HG02840 (cell line): ENCODE measurements around the gene GSPT1.
"Not testable (repeated sequence)": the region's sequence is repeated elsewhere in the genome, so short reads cannot be mapped to it uniquely, and the experiment has no call there.

ENCODE experiments used
- ATAC-seq: cut with Tn5 transposase; IDR thresholded peaks from one replicate; pipeline ENCODE4 v1.9.1; 2021; ENCODE audit warnings: mild to moderate bottlenecking, moderate library complexity, moderate number of reproducible peaks; ENCODE audit not compliant: unreplicated experiment, low FRiP score

Gene GSPT1

DNA sequence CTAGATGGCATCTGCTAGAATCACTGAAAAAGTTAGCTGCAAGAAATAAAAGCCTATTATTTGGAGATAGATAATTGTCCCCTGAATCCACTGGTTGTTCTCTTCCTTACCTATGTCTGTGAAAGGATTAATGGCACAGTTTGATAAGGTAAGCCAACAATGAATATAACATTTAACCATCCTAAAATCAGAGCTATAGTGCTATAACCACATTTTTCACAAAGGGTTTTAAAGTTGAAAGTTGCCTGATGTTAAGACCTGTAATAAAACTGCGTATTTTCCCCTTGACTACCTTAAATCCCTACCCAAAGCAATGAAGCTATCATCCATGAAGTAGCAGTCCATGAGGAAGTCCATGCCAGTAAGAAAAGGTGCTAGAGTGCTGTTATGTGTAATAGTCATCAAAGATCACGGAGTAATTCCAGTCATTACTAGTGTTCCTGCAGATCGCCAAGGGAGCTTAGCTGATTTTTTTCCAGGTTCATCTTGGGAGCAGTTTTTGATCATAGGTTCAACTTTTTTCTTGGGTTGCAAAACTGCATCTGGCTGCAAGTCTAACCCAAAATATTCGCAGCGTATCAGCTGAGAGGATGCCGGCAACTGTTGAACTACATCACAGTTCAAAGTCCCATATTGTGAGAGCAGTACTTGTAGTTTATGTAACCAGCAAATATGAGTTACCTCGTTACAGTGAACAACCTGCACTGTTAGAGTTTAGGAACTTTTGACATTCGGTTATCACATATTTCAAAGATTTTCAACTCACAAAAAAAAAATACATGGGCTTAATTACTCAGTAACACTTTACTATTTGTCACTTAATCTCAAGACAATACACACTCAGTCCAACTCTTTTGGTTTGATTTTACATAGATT, 46.2 kb downstream of the GSPT1 start:
- ATAC-seq: no peak

DNA sequence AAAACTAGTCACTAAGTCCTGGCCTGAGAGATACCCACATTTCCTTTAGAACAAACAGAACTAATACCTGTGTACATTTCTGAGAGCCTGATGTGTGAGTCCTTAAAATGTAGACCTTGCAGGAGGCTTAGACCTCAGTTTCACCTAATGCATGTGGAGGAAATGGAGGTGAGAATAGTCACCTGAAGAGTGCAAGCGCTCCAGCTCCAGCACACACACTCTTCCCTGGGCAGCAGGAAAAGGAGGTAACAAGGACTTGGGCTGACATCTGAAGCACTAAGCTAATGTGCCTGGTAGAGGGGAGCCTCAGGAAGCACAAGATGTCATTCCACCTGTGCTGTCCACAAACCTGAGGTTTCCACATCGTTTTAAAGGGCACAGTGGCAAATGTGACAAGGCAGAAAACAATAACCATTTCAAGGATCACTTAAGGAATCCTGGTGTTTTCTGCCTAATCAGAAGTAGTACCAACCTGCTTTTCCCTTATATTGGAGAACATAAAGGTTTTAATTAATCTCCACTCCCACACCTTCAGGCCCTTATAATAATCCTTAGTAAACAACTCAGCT, 47.3 kb downstream of the GSPT1 start:
- ATAC-seq: no peak

DNA sequence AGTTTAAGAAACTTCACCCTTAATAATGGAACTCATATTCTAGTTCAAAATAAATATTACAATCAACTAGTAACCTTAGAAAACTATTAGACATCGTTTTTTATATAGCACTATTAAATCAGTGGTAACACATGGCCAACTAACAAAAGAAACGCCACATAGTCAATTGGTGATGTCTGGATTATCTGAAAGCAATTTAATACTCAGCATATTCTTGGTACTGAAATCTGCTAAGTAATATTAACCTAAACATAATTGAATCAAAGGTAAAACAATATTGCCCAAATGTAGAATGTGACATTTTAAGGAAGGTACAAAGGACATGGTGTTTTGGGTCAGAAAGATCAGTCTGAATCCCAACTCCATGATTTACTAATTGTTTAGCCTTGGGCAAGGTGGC, 53.3 kb downstream of the GSPT1 start:
- ATAC-seq: no peak

DNA sequence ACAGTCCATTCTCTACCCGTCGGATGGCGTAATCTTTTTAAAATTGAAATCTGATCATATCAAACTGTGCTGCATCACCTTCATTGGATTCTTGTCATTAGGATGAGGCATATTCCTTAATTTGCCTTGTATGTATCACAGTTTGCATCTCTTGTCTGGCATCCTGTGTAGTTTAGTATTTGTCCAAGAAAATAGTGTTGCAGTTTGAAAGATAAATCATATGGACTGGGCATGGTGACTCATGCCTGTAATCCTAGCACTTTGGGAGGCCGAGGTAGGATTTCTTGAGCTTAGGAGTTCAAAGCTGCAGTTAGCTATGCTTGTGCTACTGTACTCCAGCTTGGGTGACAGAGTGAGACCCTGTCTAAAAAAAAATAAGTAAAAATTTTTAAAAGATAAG, 58.6 kb downstream of the GSPT1 start:
- ATAC-seq: no peak

DNA sequence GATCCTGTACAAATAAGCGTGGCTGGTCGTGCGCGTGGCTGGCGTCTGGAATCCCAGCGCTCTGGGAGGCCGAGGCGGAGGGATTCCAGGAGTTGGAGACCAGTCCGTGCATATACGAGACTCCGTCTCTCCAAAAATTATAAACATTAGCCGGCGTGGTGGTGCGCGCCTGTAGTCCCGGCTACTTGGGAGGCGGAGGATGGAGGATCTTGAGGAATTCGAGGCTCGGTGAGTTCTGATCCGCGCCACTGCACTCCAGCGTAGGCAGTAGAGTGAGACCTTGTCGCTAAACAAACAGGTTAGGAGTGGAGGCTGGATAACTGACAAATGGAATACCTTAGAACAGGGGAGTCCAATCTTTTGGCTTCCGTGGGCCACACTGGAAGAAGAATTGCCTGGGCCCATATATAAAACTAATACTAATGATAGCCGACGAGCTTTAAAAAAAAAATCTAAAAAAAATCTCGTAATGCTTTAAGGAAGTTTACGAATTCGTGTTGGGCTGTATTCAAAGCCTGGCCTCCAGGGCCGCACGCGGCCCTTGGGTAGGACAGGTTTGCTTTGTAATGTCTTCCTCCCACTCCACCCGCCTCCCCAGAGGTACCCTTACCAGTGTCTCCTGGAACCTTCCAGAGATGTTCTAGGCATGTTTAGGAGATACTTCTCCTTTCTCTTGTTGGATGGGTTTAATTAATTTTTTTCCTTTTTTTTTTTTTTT, 63.5 kb downstream of the GSPT1 start:
- no peak for ATAC-seq

DNA sequence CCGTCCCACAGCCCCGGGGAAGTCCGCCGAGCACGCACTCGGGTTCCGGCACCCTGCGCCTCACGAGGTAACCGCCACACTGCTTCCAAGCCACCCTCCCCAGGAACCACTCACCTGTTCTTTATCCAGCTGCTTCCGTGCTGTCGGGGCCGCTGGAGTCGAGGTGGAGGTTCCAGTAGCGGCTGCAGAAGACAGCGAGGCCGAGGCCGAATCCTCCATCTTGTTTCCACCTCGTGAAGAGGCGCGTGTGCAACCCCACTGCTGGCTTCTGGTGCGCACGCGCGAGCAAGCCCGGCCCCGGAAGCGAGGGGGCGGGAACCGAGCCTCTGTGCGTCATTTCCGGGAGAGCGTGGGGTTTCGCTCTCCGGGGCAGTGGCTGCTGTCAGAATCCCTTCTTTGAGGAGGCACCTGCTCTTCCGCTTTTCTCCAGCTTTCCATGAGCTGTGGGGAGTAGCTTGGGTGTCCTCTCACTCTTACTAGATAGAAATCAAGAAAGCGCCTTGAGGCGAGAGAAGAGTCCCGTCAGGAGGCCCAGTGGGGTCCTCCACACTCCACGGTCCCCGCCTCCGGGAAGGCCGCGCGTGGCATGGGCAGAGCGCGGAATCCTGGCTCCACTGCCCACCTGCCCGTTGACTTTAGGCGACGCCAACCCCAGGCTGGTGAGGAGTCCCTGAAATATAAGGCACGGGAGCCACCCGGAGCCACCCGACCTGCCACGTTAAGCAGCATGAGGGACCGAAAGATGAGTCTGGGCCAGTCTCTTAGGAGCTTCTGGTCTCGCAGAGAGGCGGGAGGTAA, 64.3 kb downstream of the GSPT1 start, which contains the start of gene RSL1D1:
Gene RSL1D1, minus strand, starts transcription at position 249 of the 798 bp plus-strand sequence. Its CDS starts 30 bp downstream, at position 219.
- peak; percentile 87 for ATAC-seq

DNA sequence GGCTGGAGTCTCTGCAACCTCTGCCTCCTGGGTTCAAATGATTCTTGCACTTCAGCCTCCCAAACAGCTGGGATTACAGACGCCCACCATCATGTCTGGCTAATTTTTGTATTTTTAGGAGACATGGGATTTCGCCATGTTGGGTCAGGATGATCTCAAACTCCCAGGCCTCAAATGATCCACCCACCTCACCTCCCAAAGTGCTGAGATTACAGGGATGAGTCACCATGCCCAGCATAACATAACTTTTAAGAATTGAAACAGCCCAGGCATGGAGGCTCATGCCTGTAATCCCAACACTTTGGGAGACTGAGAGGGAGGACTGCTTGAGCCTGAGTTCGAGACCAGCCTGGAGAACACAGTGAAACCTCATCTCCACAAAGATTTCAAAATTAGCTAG, 66.9 kb downstream of the GSPT1 start:
- no peak for ATAC-seq

DNA sequence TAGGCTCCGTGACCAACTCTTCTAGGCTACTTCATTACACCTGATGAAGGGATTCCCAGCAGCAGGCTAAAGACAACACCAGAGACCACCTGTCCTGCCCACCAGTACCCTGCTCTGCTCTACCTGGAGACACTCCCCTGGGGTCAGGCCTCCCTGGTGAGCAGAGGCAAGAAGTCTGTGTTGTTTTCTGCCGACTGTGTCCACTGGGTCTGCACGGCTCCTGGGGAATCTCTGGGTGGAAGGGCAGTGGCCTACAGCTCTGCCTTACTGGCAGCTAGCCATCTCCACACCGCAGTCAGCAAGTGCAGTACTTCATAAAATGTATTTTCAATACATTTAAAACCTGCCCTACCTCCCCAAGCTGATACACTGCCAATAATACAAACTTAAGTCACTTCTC, 71.3 kb downstream of the GSPT1 start:
- ATAC-seq: no peak

DNA sequence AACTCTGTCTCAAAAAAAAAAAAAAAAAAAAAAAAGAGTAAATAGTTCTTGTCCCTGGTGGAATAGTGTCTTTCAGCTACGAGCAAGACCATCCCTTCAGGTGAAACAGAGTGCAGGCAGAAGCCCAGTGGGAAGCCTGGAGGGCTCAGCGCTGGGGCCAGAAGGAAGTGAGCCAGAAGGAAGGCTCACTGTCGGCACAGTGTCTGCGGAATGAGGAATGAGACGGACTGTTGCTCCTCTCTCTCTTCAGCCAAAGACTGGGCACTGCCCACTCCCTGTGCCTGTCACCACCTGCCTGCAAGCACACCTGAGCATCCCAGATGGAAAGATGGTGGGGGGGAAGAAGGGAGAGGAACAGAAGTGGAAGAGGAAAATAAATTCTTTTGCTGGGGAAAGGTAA, 71.9 kb downstream of the GSPT1 start:
- ATAC-seq: no peak

DNA sequence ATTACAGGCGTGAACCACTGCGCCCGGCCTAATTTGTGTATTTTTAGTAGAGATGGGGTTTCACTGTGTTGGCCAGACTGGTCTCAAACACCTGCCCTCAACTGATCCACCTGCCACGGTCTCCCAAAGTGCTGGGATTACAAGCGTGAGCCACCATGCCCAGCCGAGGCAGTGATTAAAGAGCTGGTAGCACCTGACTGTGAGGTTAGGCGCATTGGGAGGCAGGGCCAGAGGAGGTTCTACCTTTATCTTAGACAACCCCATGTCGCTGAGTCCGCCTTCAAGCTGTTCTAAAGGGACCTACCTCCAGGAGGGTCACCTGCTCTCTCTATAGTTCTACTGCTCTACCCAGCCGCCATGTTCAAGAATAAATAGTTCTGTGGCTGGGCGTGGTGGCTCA, 72.5 kb downstream of the GSPT1 start:
- ATAC-seq: no peak

DNA sequence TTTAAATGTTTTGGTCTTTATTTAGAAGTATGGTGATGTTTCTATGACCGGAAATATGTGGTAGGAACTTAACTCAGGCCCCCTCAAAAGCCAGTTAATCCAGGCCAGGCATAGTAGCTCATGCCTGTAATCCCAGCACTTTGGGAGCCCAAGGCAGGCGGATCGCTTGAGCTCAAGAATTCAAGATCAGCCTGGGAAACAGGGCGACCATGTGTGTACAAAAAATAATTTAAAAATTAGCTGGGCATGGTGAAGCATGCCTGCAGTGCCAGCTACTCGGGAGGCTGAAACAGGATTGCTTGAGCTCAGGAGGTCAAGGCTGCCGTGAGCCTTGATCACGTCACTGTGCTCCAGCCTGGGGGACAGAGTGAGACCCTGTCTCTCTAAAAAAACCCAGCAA, 74.7 kb downstream of the GSPT1 start:
- no peak for ATAC-seq

DNA sequence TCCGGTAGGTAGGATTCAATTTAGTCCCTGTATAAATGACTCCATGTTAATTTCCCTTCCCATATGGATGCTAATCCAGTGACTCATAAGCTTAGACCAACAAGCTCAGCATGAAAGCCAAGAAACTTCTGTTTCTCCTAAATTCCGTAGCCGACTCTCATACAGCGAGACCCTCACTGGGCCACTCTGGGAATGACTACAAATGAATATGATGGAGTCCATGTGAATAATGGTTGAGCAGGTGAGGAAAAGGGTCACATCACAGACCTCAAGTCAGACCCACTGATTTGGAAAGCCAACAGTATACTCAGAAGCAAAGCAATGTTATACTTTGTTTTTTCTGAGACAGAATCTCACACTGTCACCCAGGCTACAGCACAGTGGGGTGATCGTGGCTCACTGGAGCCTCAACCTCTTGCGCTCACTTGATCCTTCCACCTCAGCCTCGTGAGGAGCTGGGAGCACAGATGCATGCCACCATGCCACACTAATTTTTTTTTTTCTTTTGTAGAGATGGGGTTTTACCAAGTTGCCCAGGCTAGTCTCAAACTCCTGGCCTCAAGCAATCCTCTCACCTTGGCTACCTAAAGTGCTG, 79.0 kb downstream of the GSPT1 start:
- ATAC-seq: no peak

DNA sequence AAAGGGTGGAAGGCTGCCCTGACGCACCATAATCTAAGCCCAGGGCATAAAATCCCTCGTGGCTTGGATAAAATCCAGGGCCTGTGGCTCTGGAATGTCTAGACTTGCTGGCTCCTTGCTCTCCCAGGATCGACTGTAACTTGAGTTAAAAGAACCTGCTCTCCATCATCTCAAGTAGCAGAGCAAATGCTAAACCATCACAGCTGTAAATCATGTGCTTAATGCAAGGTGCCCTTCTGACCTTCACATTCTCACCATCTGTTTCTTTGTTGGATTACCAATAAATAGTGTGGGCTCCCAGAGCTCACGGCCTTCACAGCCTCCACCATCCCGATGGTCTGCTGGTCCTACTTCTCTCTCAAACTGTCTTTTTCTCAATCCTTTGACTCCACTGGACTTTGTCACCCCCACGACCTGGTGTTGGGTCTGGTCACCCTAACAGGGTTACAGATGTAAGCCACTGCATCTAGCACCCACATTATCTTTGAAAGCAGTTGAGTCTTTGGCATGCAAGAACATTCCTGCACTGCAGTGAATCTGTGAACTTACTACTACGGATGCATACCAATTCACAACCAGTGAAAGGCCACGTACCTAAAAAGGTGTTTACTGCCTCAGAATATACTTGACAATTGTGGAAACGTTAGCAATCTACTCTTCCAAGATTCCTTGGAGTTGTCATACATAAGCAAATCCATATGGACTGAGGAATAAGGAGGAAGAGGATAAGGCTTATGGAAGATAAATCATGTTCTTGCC, 79.7 kb downstream of the GSPT1 start:
- ATAC-seq: no peak

DNA sequence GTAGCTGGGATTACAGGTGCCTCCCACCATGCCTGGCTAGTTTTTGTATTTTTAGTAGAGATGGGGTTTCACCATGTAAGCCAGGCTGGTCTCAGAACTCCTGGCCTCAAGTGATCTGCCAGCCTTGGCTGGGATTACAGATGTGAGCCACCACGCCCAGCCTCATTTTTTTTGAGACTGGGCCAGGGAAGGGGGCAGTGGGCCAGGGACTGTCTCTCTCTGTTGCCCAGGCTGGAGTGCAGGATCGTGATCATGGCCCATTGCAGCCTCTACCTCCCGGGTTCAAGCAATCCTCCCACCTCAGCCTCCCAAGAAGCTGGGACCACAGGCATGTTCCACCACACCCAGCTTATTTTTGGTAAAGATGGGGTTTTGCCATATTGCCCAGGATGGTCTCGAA, 80.4 kb downstream of the GSPT1 start:
- ATAC-seq: no peak

DNA sequence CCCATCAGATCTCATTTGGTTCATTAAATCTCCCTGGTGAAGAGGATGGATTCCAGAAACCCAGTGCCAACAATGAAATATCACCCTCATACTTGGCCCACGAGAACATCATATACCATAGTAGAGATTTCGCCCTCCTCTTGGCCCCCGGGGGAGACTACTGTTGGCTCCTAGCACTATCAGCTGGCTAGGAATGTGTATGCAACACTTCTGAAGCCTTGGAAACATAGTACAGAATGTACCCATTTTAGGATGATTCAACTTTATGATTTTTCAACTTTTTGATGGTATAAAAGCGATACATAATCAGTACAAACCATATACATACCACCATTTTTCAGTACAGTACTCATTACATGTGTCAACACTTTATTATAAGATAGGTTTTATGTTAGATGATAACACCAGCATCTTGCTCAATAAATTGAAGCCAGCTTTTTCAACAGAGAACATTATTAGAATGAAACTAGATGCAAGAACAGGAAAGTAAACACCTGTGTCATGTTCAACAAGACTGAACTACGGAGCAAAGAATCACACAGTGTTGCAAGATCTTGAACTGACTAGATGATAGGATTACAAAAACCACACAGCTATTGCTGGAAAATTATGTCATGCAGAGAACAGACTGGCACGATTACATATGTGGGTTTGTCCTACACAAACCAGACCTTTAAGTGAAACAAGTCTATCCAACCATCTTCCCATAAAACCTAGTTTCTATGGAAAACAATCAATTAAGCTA, 81.6 kb downstream of the GSPT1 start:
- ATAC-seq: no peak

DNA sequence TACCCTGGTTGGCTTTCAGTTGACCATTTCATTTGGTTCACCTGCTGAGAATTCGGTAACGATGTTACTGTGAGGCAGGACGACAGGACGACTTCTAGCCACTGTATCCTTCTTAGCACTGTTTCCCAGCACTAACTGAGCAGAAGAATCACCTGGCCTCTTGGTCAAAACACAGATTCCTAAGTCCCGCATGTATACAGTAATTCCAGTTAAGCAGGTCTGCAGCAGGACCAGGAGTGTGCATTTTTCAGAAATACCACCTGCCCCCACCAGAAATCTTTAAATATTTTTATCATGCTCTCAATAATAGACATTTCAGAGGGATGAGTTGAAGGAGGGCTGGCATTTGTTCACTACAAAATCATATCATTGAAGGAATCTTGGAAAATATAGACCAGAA, 87.1 kb downstream of the GSPT1 start:
- no peak for ATAC-seq

DNA sequence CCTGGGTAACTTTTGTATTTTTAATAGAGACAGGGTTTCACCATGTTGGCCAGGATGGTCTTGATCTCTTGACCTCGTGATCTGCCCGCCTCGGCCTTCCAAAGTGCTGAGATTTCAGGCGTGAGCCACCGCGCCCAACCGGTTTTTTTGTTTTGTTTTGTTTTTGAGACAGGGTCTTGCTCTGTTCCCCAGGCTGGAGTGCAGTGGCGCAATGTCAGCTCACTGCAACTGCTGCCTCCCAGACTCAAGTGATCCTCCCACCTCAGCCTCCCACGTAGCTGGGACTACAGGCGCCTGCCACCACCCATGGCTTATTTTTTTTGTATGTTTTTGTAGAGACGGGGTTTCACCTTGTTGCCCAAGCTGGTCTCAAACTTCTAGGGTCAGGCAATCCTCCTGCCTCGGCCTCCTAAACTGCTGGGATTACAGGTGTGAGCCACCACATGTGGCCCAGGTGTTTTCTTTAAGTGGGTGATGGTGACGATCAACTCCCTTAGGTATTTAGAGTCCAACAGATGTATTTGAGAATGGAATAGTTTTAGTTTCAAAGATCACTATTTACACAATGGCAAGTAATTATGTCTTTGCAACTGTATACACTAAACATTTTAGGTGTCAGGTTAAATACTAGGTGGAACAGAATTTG, 90.1 kb downstream of the GSPT1 start:
- not testable (repeated sequence) for ATAC-seq

DNA sequence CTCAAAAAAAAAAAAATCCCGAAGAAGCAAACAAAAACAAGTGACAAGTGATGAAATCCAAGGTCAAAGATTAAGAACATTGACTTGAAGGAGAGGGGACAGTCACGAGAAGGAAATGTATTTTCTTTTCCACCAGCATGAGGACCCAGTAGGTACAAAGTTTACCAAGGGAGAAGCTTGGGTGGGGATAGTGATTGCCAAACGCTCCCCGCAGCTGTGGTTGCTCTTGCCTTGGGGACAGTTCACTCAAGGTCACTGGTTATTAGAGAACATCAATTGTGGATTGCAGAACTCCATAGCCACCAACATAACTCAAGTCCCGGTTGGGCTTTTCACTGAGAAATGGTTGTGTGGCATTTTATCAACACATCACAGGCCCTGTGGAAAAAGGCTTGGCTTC, 91.4 kb downstream of the GSPT1 start:
- no peak for ATAC-seq
